ENCODE measurements around the gene MYDGF. TPM values are rescaled to one million over a fixed set of nuclear protein-coding genes. Genes with fewer than 3 reads are reported as not detected.

Gene MYDGF
- total and polyA plus RNA-seq, 2 of the 13 experiments (the other 11 are each of a cell fraction or from before 2014, with no cell fraction given): 116 to 198 TPM

GRCh38 chr19:4669723-4670480 is at the start of gene MYDGF (continued):
- TF ChIP-seq CENPT (CRISPR knock-in tag; IDR thresholded peaks at IDR 0.05; ENCODE audit: low read depth) (peak; percentile 67; the same call in 1 of the 2 replicates), KLF9 (CRISPR knock-in tag; IDR thresholded peaks at IDR 0.05; ENCODE audit: low read depth) (0 out of 2 replicates have a peak, but pooled peaks have one; percentile 20), KLF6 (CRISPR knock-in tag; IDR thresholded peaks at IDR 0.05) (peak; percentile 70), DMAP1 (CRISPR knock-in tag; IDR thresholded peaks at IDR 0.05) (peak; percentile 93), ZNF740 (CRISPR knock-in tag; IDR thresholded peaks at IDR 0.05) (no peak), ZNF816 (CRISPR knock-in tag; IDR thresholded peaks at IDR 0.05; ENCODE audit: borderline replicate concordance) (no peak; the same call in 1 of the 2 replicates), ZMYM4 (CRISPR knock-in tag; IDR thresholded peaks at IDR 0.05) (peak; percentile 27; the same call in 1 of the 2 replicates), ZNF335 (CRISPR knock-in tag; IDR thresholded peaks at IDR 0.05) (peak; percentile 90), GRHL1 (CRISPR knock-in tag; conservative IDR thresholded peaks at IDR 0.05) (no peak; the same call in 1 of the 2 replicates), EEA1 (CRISPR knock-in tag; IDR thresholded peaks at IDR 0.05; ENCODE audit: borderline replicate concordance) (peak; percentile 84; the same call in 1 of the 2 replicates), ZNF451 (CRISPR knock-in tag; IDR thresholded peaks at IDR 0.05) (peak; percentile 50; the same call in 1 of the 2 replicates), PHF8 (CRISPR knock-in tag; IDR thresholded peaks at IDR 0.05) (peak; percentile 94), GZF1 (CRISPR knock-in tag; IDR thresholded peaks at IDR 0.05) (no peak; the same call in 1 of the 2 replicates), RNF219 (CRISPR knock-in tag; IDR thresholded peaks at IDR 0.05) (no peak), DMTF1 (CRISPR knock-in tag; IDR thresholded peaks at IDR 0.05) (no peak), MAZ (IDR thresholded peaks at IDR 0.05; ENCODE audit: borderline replicate concordance, low read depth, low read length) (peak; percentile 50; the same call in 1 of the 2 replicates), MAZ (CRISPR knock-in tag; IDR thresholded peaks at IDR 0.05; ENCODE audit: low read depth) (peak; percentile 83), ZNF331 (CRISPR knock-in tag; IDR thresholded peaks at IDR 0.05) (peak; percentile 54), CAMTA2 (CRISPR knock-in tag; IDR thresholded peaks at IDR 0.05; ENCODE audit: borderline replicate concordance) (peak; percentile 41; the same call in 1 of the 2 replicates), RNF2 (conservative IDR thresholded peaks at IDR 0.05; ENCODE audit: low read depth) (no peak)

All from HepG2 (cell line).